ENCODE results near the gene ASCC2. TPM values are rescaled to one million over a fixed set of nuclear protein-coding genes. Genes with fewer than 3 reads are reported as not detected.

The ASCC2 gene
- total and polyA plus RNA-seq, 2 donors (not counting 3 experiments of a cell fraction or from before 2014, with no cell fraction given): 43.6 to 60.7 TPM

- DNase-seq (ENCODE audit: low read depth, low spot score) (no peak), FAIRE-seq (no peak)
- Histone ChIP-seq H4K20me1 (replicated peaks; ENCODE audit: control insufficient read depth, extremely low read depth, insufficient read depth, low read length) (no peaks in the 10 kb centered on the region), H2AFZ (ENCODE audit: low read depth, low read length) (no peak overlapping the region), H3K9ac (replicated peaks; ENCODE audit: extremely low read depth, insufficient read depth, low read length) (no peak overlapping the region), H3K36me3 (ENCODE audit: control insufficient read depth in 2 of 2, extremely low read depth in 1 of 2, insufficient read depth in 2 of 2, low read length in 2 of 2) (no peaks in the 10 kb centered on the region), H3K9me3 (replicated peaks; ENCODE audit: control insufficient read depth, insufficient read depth, low read length) (no peaks in the 10 kb centered on the region), H3K4me2 (ENCODE audit: insufficient read depth, low read length) (no peak overlapping the region), H3K4me1 (ENCODE audit: control insufficient read depth, extremely low read depth, insufficient read depth, low read length) (no peaks in the 10 kb centered on the region), H3K27ac (ENCODE audit: insufficient read depth, low read depth, low read length) (no peak overlapping the region), H3K4me3 (replicated peaks in 1 of 3; ENCODE audit: insufficient read depth in 1 of 3, low read depth in 1 of 3, low read length in 3 of 3) (no peak overlapping the region), H3K79me2 (ENCODE audit: control insufficient read depth, insufficient read depth, low read length) (no peaks in the 10 kb centered on the region), H3K27me3 (ENCODE audit: control insufficient read depth in 2 of 2, insufficient read depth in 2 of 2, low read length in 2 of 2) (no peaks in the 10 kb centered on the region), H3K9me1 (replicated peaks; ENCODE audit: control insufficient read depth, extremely low read depth, insufficient read depth, low read length) (no peaks in the 10 kb centered on the region)
- CTCF ChIA-PET: no interaction called here
- TF ChIP-seq JUN (IDR thresholded peaks at IDR 0.05; ENCODE audit: borderline replicate concordance, insufficient read depth, insufficient read length, low read depth) (no peak), MYC (IDR thresholded peaks at IDR 0.05; ENCODE audit: low read depth, low read length) (no peak), GATA2 (IDR thresholded peaks at IDR 0.05; ENCODE audit: insufficient read depth, insufficient read length, low read depth, low read length) (no peak), CTCF (IDR thresholded peaks at IDR 0.05; ENCODE audit: extremely low read depth in 1 of 2, insufficient read depth in 1 of 2, low read depth in 1 of 2, low read length in 2 of 2) (no peak), POLR2AphosphoS5 (IDR thresholded peaks at IDR 0.05; ENCODE audit: insufficient read depth, low read depth, low read length) (no peak), POLR2A (IDR thresholded peaks at IDR 0.05; ENCODE audit: low read depth, low read length) (no peak), FOS (IDR thresholded peaks at IDR 0.05; ENCODE audit: borderline replicate concordance, insufficient read depth, low read length) (no peak), MAX (IDR thresholded peaks at IDR 0.05; ENCODE audit: insufficient read depth, insufficient read length) (no peak), EZH2 (IDR thresholded peaks at IDR 0.05; ENCODE audit: borderline replicate concordance, low read depth, low read length, severe bottlenecking) (no peak)
- dilution Hi-C loops (cut with MboI; ENCODE audit: extremely low pct_ligation_motif_present, low sequenced_read_pairs): no loop called here
- POLR2A ChIA-PET: no interaction called here
- intact Hi-C loops (cut with micrococcal nuclease): no loop called here
- no TSS peak for BruUV-seq (replicated peaks)
These were observed 79.1 kb downstream of the ASCC2 start for GRCh38 chr22:29758959-29759358.

Measured in endothelial cell of umbilical vein (primary cell).